Measurements from ENCODE around the gene ZNF622. TPM values are rescaled to one million over a fixed set of nuclear protein-coding genes. Genes with fewer than 3 reads are reported as not detected.

The ZNF622 gene
- total and polyA plus RNA-seq, 10 of the 15 experiments (the other 5 are each of a cell fraction or from before 2014, with no cell fraction given): 9.0 to 60.3 (median 31.0) TPM

DNA sequence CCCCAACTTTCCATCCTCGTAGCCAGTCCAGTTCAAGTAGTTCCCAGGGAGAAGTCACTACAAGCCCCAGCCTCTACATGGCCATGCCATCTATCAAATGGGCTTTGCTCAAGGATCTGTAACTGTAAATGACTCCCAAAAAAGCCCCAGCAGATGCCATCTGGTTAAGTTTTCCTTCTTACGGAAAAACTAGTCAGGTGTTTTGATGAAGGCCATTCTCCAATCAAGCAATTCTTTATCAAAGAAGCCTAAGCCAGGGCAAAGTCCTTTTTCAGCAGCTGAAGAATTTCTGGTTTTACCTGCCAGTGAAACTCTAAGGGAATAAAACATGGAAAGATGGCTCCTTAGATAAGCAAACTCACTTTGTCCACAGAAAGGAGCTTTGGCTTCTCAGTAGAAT, 21.9 kb upstream of the ZNF622 start:
- DNase-seq (ENCODE audit: low read depth, low spot score) (no peak), FAIRE-seq (no peak), ATAC-seq (no peak)
- Histone ChIP-seq H3K4me3 (no peak overlapping the region), H3K27me3 (replicated peaks in 1 of 2; ENCODE audit: control insufficient read depth in 2 of 2, insufficient read depth in 2 of 2, low read length in 1 of 2) (no peaks in the 10 kb centered on the region; a peak in 1 of 4 replicates), H3K79me2 (ENCODE audit: control insufficient read depth, insufficient read depth, low read length) (no peaks in the 10 kb centered on the region), H3K36me3 (ENCODE audit: control insufficient read depth in 2 of 2, insufficient read depth in 2 of 2, low read length in 1 of 2) (no peaks in the 10 kb centered on the region), H2AFZ (ENCODE audit: control insufficient read depth, low read depth, low read length) (no peak overlapping the region), H3K27ac (ENCODE audit: control insufficient read depth, insufficient read depth) (no peak overlapping the region), H3K9me3 (replicated peaks; ENCODE audit: control insufficient read depth, insufficient read depth, low read length) (no peaks in the 10 kb centered on the region), H4K20me1 (ENCODE audit: control insufficient read depth, insufficient read depth) (no peaks in the 10 kb centered on the region), H3K4me2 (ENCODE audit: control insufficient read depth, insufficient read depth) (no peak overlapping the region), H3K9ac (ENCODE audit: control insufficient read depth, insufficient read depth, low read length) (no peak overlapping the region), H3K4me1 (ENCODE audit: control insufficient read depth, insufficient read depth, low read length) (no peaks in the 10 kb centered on the region)
- no TSS peak for BruUV-seq (replicated peaks)
- WGBS (ENCODE audit: insufficient coverage, insufficient replicate concordance, low lambda C conversion rate, missing lambda C conversion rate): 74% methylated on average over 2 of the region's 2 CpGs
- ChIA-PET CTCF (interaction anchor here (1.1 kb wide), 1 partner anchor 16 kb away, joined by 5 read pairs; no protein-coding TSS in a partner anchor), SMC1A (ENCODE audit: uncharacterized antibody, unreplicated experiment) (no interaction called here), POLR2A (no interaction called here), RAD21 (ENCODE audit: unreplicated experiment) (no interaction called here)
- in situ Hi-C loops (cut with MboI): no loop called here
- intact Hi-C loops (cut with micrococcal nuclease; ENCODE audit: unreplicated experiment): loop anchor here (5.0 kb wide), 1 partner anchor 715 kb away; no protein-coding TSS in a partner anchor
- no peak for TF ChIP-seq FOXM1 (IDR thresholded peaks at IDR 0.05; ENCODE audit: low read depth, low read length)
- no peak for TF ChIP-seq ATF7 (IDR thresholded peaks at IDR 0.05; ENCODE audit: low read depth)
- TF ChIP-seq NR2C1 (IDR thresholded peaks at IDR 0.05): no peak
- no peak for TF ChIP-seq STAT1 (conservative IDR thresholded peaks at IDR 0.05)
- TF ChIP-seq, protein P1, sequence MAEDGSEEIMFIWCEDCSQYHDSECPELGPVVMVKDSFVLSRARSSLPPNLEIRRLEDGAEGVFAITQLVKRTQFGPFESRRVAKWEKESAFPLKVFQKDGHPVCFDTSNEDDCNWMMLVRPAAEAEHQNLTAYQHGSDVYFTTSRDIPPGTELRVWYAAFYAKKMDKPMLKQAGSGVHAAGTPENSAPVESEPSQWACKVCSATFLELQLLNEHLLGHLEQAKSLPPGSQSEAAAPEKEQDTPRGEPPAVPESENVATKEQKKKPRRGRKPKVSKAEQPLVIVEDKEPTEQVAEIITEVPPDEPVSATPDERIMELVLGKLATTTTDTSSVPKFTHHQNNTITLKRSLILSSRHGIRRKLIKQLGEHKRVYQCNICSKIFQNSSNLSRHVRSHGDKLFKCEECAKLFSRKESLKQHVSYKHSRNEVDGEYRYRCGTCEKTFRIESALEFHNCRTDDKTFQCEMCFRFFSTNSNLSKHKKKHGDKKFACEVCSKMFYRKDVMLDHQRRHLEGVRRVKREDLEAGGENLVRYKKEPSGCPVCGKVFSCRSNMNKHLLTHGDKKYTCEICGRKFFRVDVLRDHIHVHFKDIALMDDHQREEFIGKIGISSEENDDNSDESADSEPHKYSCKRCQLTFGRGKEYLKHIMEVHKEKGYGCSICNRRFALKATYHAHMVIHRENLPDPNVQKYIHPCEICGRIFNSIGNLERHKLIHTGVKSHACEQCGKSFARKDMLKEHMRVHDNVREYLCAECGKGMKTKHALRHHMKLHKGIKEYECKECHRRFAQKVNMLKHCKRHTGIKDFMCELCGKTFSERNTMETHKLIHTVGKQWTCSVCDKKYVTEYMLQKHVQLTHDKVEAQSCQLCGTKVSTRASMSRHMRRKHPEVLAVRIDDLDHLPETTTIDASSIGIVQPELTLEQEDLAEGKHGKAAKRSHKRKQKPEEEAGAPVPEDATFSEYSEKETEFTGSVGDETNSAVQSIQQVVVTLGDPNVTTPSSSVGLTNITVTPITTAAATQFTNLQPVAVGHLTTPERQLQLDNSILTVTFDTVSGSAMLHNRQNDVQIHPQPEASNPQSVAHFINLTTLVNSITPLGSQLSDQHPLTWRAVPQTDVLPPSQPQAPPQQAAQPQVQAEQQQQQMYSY (CRISPR knock-in tag; IDR thresholded peaks at IDR 0.05): no peak
- no peak for TF ChIP-seq GATAD2B (conservative IDR thresholded peaks at IDR 0.05; ENCODE audit: low read depth)
- TF ChIP-seq ESRRA (IDR thresholded peaks at IDR 0.05; ENCODE audit: low read length): no peak
- no peak for TF ChIP-seq MTA3 (IDR thresholded peaks at IDR 0.05; ENCODE audit: borderline replicate concordance, low read length)
- TF ChIP-seq RBBP5 (conservative IDR thresholded peaks at IDR 0.05): no peak
- TF ChIP-seq, protein P2, sequence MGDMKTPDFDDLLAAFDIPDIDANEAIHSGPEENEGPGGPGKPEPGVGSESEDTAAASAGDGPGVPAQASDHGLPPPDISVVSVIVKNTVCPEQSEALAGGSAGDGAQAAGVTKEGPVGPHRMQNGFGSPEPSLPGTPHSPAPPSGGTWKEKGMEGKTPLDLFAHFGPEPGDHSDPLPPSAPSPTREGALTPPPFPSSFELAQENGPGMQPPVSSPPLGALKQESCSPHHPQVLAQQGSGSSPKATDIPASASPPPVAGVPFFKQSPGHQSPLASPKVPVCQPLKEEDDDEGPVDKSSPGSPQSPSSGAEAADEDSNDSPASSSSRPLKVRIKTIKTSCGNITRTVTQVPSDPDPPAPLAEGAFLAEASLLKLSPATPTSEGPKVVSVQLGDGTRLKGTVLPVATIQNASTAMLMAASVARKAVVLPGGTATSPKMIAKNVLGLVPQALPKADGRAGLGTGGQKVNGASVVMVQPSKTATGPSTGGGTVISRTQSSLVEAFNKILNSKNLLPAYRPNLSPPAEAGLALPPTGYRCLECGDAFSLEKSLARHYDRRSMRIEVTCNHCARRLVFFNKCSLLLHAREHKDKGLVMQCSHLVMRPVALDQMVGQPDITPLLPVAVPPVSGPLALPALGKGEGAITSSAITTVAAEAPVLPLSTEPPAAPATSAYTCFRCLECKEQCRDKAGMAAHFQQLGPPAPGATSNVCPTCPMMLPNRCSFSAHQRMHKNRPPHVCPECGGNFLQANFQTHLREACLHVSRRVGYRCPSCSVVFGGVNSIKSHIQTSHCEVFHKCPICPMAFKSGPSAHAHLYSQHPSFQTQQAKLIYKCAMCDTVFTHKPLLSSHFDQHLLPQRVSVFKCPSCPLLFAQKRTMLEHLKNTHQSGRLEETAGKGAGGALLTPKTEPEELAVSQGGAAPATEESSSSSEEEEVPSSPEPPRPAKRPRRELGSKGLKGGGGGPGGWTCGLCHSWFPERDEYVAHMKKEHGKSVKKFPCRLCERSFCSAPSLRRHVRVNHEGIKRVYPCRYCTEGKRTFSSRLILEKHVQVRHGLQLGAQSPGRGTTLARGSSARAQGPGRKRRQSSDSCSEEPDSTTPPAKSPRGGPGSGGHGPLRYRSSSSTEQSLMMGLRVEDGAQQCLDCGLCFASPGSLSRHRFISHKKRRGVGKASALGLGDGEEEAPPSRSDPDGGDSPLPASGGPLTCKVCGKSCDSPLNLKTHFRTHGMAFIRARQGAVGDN (IDR thresholded peaks at IDR 0.05): no peak
- TF ChIP-seq, protein P3, sequence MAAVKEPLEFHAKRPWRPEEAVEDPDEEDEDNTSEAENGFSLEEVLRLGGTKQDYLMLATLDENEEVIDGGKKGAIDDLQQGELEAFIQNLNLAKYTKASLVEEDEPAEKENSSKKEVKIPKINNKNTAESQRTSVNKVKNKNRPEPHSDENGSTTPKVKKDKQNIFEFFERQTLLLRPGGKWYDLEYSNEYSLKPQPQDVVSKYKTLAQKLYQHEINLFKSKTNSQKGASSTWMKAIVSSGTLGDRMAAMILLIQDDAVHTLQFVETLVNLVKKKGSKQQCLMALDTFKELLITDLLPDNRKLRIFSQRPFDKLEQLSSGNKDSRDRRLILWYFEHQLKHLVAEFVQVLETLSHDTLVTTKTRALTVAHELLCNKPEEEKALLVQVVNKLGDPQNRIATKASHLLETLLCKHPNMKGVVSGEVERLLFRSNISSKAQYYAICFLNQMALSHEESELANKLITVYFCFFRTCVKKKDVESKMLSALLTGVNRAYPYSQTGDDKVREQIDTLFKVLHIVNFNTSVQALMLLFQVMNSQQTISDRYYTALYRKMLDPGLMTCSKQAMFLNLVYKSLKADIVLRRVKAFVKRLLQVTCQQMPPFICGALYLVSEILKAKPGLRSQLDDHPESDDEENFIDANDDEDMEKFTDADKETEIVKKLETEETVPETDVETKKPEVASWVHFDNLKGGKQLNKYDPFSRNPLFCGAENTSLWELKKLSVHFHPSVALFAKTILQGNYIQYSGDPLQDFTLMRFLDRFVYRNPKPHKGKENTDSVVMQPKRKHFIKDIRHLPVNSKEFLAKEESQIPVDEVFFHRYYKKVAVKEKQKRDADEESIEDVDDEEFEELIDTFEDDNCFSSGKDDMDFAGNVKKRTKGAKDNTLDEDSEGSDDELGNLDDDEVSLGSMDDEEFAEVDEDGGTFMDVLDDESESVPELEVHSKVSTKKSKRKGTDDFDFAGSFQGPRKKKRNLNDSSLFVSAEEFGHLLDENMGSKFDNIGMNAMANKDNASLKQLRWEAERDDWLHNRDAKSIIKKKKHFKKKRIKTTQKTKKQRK (IDR thresholded peaks at IDR 0.05; ENCODE audit: low read depth, low read length): no peak

Measured in GM12878 (cell line).